NCI-H2171 treated with DMSO at 0.1 percent for 48 hours (cell line): ENCODE results near the gene TMEM59L.
A peak's percentile ranks its signal among the peaks of the same experiment; 100 is the strongest.

Experiments
- DNase-seq: peaks from one replicate; lab custom pipeline; 2025; lab: John Stamatoyannopoulos, UW

TMEM59L gene

GRCh38 chr19:18608805-18609716 lies 3.6 kb upstream of the TMEM59L start:
- no peak for DNase-seq

DNA sequence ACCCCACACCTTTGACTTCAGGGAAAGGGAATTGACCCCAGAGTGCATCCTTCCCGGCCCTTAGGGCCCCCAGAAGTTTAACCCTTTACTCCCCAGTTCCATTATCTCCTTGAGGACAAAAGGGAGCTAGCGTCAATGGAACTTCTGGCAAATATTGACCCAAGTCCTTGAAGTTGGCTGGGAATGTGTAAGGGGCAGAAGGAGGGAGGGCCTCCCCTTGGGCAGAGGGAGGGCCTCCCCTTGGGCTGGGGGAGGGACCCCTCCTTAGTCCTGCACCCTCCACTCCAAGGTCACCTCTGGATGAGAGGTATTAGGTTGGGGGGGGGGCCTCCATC lies 3.0 kb upstream of the TMEM59L start:
- DNase-seq: no peak

DNA sequence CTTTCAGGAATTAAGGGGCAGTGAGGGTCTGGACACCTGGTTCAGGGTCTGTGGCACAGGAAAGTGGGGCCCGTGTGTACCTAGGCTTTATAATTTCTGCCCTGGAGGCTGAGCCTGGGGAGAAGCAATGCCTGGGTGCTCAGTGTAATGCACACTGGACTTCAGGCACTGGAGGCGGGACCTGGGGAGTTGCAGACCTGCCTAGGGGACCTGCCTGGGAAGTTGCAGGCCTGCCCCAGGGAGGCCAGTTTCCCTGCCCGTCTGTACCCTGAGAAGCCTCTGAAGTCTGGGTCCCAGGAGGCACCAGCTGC lies 2.5 kb upstream of the TMEM59L start:
- no peak for DNase-seq

GRCh38 chr19:18610556-18611326 lies 1.9 kb upstream of the TMEM59L start:
- DNase-seq: no peak

DNA sequence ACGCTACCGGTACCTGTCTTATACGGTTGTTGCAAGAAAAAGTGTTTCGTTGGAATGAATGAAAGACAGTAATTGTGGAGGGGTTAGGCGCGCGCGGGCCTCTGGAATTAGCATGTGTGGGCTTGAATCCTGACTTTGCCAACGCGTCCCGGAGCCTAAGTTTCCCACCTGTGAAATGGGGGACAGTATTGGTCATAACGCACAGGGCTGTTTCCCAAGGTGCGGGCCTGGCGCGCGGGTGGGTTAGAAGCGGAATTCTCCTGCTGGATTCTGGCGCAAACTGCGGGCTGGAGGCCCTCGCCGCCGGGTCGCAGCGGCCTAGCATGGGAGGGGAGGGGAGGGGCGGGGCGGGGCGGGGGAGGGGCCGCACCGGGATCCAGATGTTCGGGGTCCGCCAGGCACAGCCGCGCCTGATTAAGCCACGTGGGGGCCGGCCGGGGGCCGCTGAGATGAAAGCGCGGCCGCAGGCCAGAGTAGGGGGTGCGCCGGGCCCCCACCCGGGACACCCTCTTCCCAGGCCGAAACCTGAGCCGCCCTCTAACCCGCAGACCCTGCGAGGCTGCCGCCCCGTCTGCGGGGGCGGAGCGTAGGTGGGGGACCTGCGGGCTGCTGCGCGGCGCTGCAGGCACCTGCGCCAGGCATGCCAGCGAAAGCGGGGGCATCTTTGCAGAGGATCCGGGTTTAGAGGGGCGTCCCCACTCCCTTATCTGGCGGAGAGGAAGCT lies 1.2 kb upstream of the TMEM59L start:
- DNase-seq: peak; percentile 32

- DNase-seq: peak; percentile 41
These were observed 459 bp upstream of the TMEM59L start for GRCh38 chr19:18612051-18612771.

GRCh38 chr19:18613589-18614234 lies 1.0 kb downstream of the TMEM59L start:
- no peak for DNase-seq

DNA sequence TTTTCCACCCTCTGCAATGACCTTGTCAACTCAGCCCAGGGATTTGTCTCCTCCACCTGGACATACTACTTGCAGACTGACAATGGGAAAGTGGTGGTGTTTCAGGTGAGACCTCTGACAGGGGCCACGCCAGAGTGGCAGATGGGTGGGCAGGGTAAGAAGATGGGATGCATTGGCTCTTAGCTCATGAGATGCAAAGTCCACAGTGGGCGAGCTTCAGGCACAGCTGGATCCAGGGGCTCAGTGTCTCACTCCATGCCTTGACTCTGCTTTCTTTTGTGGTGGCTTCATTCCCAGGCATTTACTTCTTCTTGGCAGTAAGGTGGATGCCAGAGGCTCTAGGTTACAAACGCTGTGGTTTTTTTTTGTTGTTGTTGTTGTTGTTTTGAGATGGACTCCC lies 3.4 kb downstream of the TMEM59L start:
- no peak for DNase-seq

DNA sequence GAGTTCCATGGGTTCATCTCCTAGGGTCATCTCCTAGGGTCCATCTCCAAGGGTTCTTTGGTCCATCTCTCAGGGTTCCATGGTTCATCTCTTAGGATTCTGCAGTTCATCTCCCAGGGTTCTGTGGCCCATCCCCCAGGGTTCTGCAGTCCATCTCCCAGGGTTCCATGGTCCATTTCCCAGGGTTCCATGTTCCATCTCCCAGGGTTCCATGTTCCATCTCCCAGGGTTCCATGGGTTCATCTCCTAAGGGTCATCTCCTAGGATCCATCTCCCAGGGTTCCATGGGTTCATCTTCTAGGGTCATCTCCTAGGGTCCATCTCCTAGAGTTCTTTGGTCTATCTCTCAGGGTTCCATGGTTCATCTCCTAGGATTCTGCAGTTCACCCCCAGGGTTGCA lies 4.9 kb downstream of the TMEM59L start:
- DNase-seq: no peak

DNA sequence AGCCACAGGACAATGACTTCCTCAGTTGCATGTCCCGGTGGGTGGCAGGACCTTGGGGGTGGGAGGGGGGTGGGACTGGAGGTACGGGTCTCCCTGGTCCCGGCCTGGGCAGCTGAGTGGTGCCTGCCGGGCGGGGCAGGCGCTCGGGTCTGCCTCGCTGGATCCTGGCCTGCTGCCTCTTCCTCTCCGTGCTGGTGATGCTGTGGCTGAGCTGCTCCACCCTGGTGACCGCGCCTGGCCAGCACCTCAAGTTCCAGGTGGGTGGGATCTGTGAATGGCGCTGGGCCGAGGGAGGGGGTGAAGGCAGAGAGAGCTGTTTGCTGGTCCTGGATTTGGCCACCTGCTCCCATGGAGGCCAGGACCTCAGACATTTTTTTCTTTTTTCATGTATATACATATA lies 5.6 kb downstream of the TMEM59L start:
- DNase-seq: no peak

GRCh38 chr19:18620311-18620710 lies 7.6 kb downstream of the TMEM59L start:
- DNase-seq: no peak

GRCh38 chr19:18620902-18621301 lies 8.2 kb downstream of the TMEM59L start:
- DNase-seq: no peak

- no peak for DNase-seq
These were observed 14.2 kb downstream of the TMEM59L start for GRCh38 chr19:18626906-18627305.

- DNase-seq: peak; percentile 42
These were observed 16.8 kb downstream of the TMEM59L start for GRCh38 chr19:18629166-18630088.

- peak; percentile 70 for DNase-seq
These were observed 20.7 kb downstream of the TMEM59L start for GRCh38 chr19:18633321-18633720.

DNA sequence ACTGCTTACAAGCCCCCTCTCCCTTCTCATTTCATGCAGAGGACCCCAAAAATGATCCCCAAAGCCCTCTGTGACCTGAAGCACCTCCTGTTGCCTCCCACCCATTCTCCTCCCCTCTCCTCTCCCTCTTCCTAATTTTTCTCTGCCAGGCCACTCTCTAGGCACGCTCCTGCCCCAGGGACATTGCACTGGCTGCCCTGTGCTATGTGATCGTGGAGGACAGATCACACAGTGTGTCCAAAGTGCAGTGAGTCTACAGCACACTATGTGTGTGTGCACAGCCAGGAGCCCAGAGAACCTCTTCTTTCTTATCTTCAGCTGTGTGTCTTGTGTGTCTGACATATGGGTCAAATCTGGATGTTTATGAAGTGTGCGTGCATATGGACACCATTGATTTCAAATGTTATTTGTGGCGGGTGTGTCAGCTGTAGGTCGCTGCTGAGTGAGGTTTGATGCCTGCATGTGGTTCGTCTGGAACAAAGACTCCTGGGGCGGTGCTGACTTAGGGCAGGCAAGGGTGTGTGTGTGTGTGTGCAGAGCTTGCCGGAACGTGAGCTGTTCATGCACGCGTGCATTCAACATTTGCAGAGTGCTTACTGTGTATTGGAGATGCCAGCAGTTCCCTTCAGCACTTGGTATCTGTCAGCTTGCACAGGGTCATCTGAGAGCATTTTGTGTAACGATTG lies 22.1 kb downstream of the TMEM59L start:
- DNase-seq: peak; percentile 24

- no peak for DNase-seq
These were observed 23.1 kb downstream of the TMEM59L start for GRCh38 chr19:18635831-18636182.

DNA sequence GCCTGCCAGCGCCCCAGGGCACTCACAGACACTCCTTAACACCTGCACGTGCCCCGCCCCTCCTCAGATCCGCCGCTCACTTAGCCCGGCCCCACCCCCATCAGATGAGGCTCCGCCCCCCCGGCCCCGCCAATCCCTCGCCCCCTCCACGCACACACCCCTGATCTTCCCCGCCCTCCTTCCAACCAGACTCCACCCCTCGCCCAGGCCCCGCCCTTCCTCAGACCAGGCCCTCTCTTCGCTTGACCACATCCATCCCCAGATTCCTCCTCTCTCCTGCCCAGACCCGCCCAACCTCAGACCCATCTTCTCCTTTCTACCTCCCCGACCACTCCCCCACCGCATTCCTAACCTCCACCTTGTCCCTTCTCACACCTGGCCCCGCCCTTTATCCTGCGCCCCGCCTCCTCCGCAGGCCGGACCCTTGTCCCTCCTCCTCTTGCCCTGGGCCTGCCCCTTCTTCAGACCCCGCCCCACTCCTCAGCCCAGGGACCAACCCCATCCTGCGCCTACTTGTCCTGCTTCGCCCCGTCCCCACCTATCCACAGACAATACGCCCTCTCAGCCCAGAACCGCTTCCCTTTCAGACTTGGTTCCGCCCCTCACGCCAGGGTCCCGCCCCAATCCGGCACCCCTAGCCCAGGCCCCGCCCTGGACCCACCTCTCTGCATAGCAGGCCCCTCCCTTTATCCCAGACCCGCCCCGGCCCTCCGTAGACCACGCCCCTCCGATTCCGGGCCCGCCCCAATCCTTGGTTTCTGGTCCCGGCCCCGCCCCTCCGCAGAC lies 23.7 kb downstream of the TMEM59L start:
- peak; percentile 97 for DNase-seq

- DNase-seq: no peak
These were observed 24.4 kb downstream of the TMEM59L start, which contains the start of gene KLHL26 for GRCh38 chr19:18636969-18637629. Gene KLHL26, plus strand, starts transcription at chr19:18637028. Its CDS starts 27 bp downstream, at chr19:18637055.
